PC-9 (cell line): ENCODE measurements around the gene MPHOSPH6. TPM values are rescaled to one million over a fixed set of nuclear protein-coding genes. Genes with fewer than 3 reads are reported as not detected.

Experiments
- BruUV-seq: library from RNA; stranded (reverse); fragments of 400-500 nt; replicated peaks from 2 replicates; lab custom pipeline; 2021; lab: Mats Ljungman, UMichigan
- CTCF ChIA-PET: fragments of 300-600 bp; sonication (Branson Sonifier 250); formaldehyde crosslinking; loops from one replicate; lab custom pipeline; 2022; ENCODE audit warnings: antibody characterized with exemption; lab: Charles Lee
- POLR2A ChIA-PET: fragments of 300-600 bp; sonication (Branson Sonifier 250); formaldehyde crosslinking; loops from one replicate; lab custom pipeline; 2022; ENCODE audit warnings: antibody characterized with exemption; ENCODE audit not compliant: unreplicated experiment; lab: Charles Lee
- DNase-seq, 2 experiments: peaks; one replicate each; pipeline versions ENCODE4 v3.0.0 to v3.0.0-alpha.2; 2015 to 2022; ENCODE audit warnings: mixed read lengths in 1 of 2
- H2AFZ ChIP-seq: fragments of 200-600 bp; sonication (generic); 2 replicates; pipeline ENCODE4 v1.8.1; 2017; ENCODE audit warnings: antibody characterized with exemption
- H3F3A ChIP-seq: fragments of 200-600 bp; sonication (generic); 2 replicates; pipeline ENCODE4 v1.8.1; 2017; ENCODE audit warnings: antibody characterized with exemption, mild to moderate bottlenecking, low read depth; ENCODE audit not compliant: insufficient read depth
- H3K27ac ChIP-seq: fragments of 200-600 bp; sonication (generic); 2 replicates; pipeline ENCODE4 v1.6.1; 2016; ENCODE audit warnings: mixed run types
- H3K27me3 ChIP-seq: fragments of 200-600 bp; sonication (generic); 2 replicates; pipeline ENCODE4 v1.6.1; 2016; ENCODE audit warnings: low read depth, mixed run types; ENCODE audit not compliant: insufficient read depth
- H3K36me3 ChIP-seq: fragments of 200-600 bp; sonication (generic); 2 replicates; pipeline ENCODE4 v1.6.1; 2016; ENCODE audit warnings: low read depth, mixed run types
- H3K4me1 ChIP-seq: fragments of 200-600 bp; sonication (generic); replicated peaks from 2 replicates; pipeline ENCODE4 v1.6.1; 2016; ENCODE audit warnings: mixed run types; ENCODE audit not compliant: insufficient read depth
- H3K4me2 ChIP-seq: fragments of 200-600 bp; sonication (generic); 2 replicates; pipeline ENCODE4 v1.6.1; 2017; ENCODE audit warnings: mixed run types
- H3K4me3 ChIP-seq: fragments of 200-600 bp; sonication (generic); 2 replicates; pipeline ENCODE4 v1.6.1; 2016; ENCODE audit warnings: mixed run types
- H3K79me2 ChIP-seq: fragments of 200-600 bp; sonication (generic); 2 replicates; pipeline ENCODE4 v1.6.1; 2017; ENCODE audit warnings: low read depth, mixed run types
- H3K9me2 ChIP-seq: fragments of 200-600 bp; sonication (generic); 2 replicates; pipeline ENCODE4 v1.8.1; 2017; ENCODE audit warnings: mild to moderate bottlenecking; ENCODE audit not compliant: insufficient read depth
- H3K9me3 ChIP-seq: fragments of 200-600 bp; sonication (generic); 2 replicates; pipeline ENCODE4 v1.8.1; 2016; ENCODE audit warnings: low read depth; ENCODE audit not compliant: insufficient read depth
- H4K20me1 ChIP-seq: fragments of 200-600 bp; sonication (generic); 2 replicates; pipeline ENCODE4 v1.8.1; 2017; ENCODE audit not compliant: insufficient read depth
- EZH2 ChIP-seq: fragments of 200-600 bp; sonication (generic); IDR thresholded peaks from 2 replicates; pipeline ENCODE4 v1.8.0; 2017; ENCODE audit warnings: antibody characterized with exemption, low read depth
- intact Hi-C: fragments of 100-400 bp; cut with micrococcal nuclease; formaldehyde crosslinking; loops from one replicate; pipeline ENCODE4 v1.10.0; 2022; ENCODE audit not compliant: unreplicated experiment
- total RNA-seq: library from RNA; stranded (reverse); gene quantifications from 2 replicates; pipeline ENCODE4 v1.2.3, GENCODE V29; 2021
- TF ChIP-seq, protein P1 (sequence below): fragments of 200-600 bp; sonication (generic); conservative IDR thresholded peaks from 2 replicates; pipeline ENCODE4 v1.6.1; 2017; ENCODE audit warnings: mixed run types, antibody characterized with exemption, mild to moderate bottlenecking, moderate library complexity

The MPHOSPH6 gene
- total RNA-seq, 1 experiment from 2014 or later, result 15.2 TPM

DNA sequence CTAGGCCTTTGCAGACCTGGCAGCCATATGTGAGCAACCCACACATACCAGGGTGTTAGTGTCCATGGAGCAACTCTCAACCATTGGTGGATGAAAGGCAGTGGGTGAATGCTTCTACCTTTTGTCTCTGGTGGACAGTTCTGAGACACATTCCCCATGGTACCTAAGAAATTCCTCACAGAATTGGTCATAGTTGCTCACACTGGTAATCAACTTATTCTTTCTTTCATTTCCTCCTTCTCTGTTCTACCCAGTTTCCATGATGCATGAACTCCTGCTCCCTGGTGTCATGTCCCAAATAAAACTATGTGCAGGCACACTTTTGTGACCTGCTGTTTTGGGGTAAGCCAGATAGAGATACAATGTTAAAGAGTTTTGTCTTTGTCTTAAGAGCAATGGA, 33.2 kb upstream of the MPHOSPH6 start:
- H3K27ac ChIP-seq, result no peak overlapping the region
- H3K4me3 ChIP-seq, result no peak overlapping the region
- no peak for DNase-seq
- ChIA-PET POLR2A (no interaction called here), CTCF (no interaction called here)
- no peaks in the 10 kb centered on the region for H3K9me2 ChIP-seq
- H3K36me3 ChIP-seq, result no peaks in the 10 kb centered on the region
- peaks cover 15% of the 10 kb centered on the region for H3K27me3 ChIP-seq
- H3K9me3 ChIP-seq, result no peaks in the 10 kb centered on the region
- intact Hi-C loops, result no loop called here
- H3K79me2 ChIP-seq, result no peaks in the 10 kb centered on the region
- no peak overlapping the region for H2AFZ ChIP-seq
- no peaks in the 10 kb centered on the region for H4K20me1 ChIP-seq
- TF ChIP-seq, protein P1, sequence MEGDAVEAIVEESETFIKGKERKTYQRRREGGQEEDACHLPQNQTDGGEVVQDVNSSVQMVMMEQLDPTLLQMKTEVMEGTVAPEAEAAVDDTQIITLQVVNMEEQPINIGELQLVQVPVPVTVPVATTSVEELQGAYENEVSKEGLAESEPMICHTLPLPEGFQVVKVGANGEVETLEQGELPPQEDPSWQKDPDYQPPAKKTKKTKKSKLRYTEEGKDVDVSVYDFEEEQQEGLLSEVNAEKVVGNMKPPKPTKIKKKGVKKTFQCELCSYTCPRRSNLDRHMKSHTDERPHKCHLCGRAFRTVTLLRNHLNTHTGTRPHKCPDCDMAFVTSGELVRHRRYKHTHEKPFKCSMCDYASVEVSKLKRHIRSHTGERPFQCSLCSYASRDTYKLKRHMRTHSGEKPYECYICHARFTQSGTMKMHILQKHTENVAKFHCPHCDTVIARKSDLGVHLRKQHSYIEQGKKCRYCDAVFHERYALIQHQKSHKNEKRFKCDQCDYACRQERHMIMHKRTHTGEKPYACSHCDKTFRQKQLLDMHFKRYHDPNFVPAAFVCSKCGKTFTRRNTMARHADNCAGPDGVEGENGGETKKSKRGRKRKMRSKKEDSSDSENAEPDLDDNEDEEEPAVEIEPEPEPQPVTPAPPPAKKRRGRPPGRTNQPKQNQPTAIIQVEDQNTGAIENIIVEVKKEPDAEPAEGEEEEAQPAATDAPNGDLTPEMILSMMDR, result no peak
- TF ChIP-seq EZH2, result no peak
- no peaks in the 10 kb centered on the region for H3F3A ChIP-seq
- H3K4me1 ChIP-seq, result peaks cover 1% of the 10 kb centered on the region; the same call in 1 of the 2 replicates
- no peak overlapping the region for H3K4me2 ChIP-seq
- no TSS peak for BruUV-seq

DNA sequence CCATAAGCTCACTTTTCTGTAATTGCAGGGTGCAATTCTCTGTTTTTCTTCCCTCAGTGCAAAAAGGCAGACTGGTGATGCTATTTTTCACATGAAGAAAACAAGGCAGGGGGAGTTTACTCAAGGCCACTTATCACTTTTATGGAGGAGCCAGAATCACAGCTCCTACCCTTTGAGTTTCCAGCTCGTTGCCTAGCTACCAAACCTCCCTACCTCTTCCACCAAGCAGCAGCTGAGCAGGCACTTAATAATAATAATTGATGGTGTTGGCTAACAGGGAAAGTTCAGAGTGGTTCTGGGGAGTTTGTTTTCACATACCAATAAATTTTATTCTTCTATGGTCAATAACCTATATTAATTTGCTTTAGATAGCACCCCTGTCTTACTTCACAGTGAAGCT, 31.9 kb upstream of the MPHOSPH6 start:
- Histone ChIP-seq H3F3A (no peaks in the 10 kb centered on the region), H3K79me2 (no peaks in the 10 kb centered on the region), H3K9me2 (no peaks in the 10 kb centered on the region), H3K36me3 (no peaks in the 10 kb centered on the region), H3K4me1 (peaks cover 4% of the 10 kb centered on the region; the same call in 1 of the 2 replicates), H3K4me3 (no peak overlapping the region), H3K27me3 (peaks cover 4% of the 10 kb centered on the region), H3K4me2 (no peak overlapping the region), H2AFZ (no peak overlapping the region), H3K9me3 (no peaks in the 10 kb centered on the region), H3K27ac (no peak overlapping the region), H4K20me1 (no peaks in the 10 kb centered on the region)
- no TSS peak for BruUV-seq
- TF ChIP-seq EZH2, result no peak
- TF ChIP-seq, protein P1, result no peak
- no peak for DNase-seq
- intact Hi-C loops, result no loop called here
- CTCF ChIA-PET, result no interaction called here
- POLR2A ChIA-PET, result no interaction called here

DNA sequence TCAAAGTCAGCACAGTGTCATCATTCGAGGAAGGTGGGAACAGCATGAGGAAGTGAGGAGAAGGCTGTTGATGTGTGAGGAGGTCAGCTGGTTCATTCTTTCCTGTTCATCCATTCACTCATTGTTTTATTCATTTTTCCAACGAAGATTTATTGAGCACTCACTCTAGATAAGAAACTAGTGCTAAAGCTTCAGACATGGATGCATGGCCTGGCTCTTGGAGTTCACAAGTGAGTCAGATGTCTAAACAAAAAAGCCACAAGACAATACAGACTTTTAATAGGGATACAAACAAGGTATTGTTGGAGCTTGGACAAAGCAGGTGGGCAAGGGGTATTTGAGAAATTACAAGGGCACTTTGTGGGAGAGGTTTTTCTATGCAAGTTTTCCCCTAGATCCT, 31.3 kb upstream of the MPHOSPH6 start:
- DNase-seq, result no peak
- H3K79me2 ChIP-seq, result no peaks in the 10 kb centered on the region
- TF ChIP-seq EZH2, result no peak
- TF ChIP-seq, protein P1, result no peak
- peaks cover 4% of the 10 kb centered on the region; the same call in 1 of the 2 replicates for H3K4me1 ChIP-seq
- H3K4me3 ChIP-seq, result no peak overlapping the region
- no peaks in the 10 kb centered on the region; the same call in 1 of the 2 replicates for H3K27me3 ChIP-seq
- intact Hi-C loops, result no loop called here
- CTCF ChIA-PET, result no interaction called here
- H3K36me3 ChIP-seq, result no peaks in the 10 kb centered on the region
- POLR2A ChIA-PET, result no interaction called here
- BruUV-seq, result no TSS peak
- H3K27ac ChIP-seq, result no peak overlapping the region
- no peaks in the 10 kb centered on the region for H3K9me3 ChIP-seq
- H4K20me1 ChIP-seq, result no peaks in the 10 kb centered on the region
- no peaks in the 10 kb centered on the region for H3K9me2 ChIP-seq
- H3F3A ChIP-seq, result no peaks in the 10 kb centered on the region
- no peak overlapping the region for H3K4me2 ChIP-seq
- H2AFZ ChIP-seq, result no peak overlapping the region
